ENCODE data around the gene TRAF3IP1. TPM values are rescaled to one million over a fixed set of nuclear protein-coding genes. Genes with fewer than 3 reads are reported as not detected.

TRAF3IP1 gene
- total and polyA plus RNA-seq, 2 of the 13 experiments (the other 11 are each of a cell fraction or from before 2014, with no cell fraction given) = 4.1 to 12.9 TPM

DNA sequence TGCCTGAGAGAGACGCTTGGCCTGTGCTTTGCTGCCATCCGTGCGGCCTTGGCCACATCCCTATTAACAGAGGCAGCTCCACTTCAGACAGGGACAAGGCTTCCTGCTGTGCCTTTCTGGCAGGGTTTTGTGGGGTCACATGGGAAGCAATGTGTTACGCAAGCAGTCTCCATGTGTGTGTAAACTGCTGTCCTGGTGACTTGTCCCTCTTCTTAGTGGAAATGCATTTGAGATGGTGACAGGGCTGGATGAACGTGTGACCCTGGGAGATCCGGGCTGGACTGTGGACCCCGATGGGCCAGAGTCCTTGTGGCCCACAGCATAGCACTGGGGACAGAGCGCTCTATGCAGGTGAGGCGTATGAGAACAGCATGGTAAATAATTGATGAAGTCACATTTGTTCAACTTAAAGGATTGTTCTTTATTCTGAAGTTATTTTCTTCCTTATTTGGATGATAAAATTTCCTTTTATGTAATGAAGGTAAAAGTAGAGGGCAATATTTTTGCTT, 129.6 kb downstream of the TRAF3IP1 start (continued):
- TF ChIP-seq, protein P1, sequence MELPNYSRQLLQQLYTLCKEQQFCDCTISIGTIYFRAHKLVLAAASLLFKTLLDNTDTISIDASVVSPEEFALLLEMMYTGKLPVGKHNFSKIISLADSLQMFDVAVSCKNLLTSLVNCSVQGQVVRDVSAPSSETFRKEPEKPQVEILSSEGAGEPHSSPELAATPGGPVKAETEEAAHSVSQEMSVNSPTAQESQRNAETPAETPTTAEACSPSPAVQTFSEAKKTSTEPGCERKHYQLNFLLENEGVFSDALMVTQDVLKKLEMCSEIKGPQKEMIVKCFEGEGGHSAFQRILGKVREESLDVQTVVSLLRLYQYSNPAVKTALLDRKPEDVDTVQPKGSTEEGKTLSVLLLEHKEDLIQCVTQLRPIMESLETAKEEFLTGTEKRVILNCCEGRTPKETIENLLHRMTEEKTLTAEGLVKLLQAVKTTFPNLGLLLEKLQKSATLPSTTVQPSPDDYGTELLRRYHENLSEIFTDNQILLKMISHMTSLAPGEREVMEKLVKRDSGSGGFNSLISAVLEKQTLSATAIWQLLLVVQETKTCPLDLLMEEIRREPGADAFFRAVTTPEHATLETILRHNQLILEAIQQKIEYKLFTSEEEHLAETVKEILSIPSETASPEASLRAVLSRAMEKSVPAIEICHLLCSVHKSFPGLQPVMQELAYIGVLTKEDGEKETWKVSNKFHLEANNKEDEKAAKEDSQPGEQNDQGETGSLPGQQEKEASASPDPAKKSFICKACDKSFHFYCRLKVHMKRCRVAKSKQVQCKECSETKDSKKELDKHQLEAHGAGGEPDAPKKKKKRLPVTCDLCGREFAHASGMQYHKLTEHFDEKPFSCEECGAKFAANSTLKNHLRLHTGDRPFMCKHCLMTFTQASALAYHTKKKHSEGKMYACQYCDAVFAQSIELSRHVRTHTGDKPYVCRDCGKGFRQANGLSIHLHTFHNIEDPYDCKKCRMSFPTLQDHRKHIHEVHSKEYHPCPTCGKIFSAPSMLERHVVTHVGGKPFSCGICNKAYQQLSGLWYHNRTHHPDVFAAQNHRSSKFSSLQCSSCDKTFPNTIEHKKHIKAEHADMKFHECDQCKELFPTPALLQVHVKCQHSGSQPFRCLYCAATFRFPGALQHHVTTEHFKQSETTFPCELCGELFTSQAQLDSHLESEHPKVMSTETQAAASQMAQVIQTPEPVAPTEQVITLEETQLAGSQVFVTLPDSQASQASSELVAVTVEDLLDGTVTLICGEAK (IDR thresholded peaks at IDR 0.05) = no peak
- TF ChIP-seq, protein P1 (CRISPR knock-in tag; IDR thresholded peaks at IDR 0.05) = peak; percentile 57; the same call in 1 of the 2 replicates
- TF ChIP-seq SAP130 (CRISPR knock-in tag; IDR thresholded peaks at IDR 0.05; ENCODE audit: low read depth) (peak; percentile 100), GLI4 (CRISPR knock-in tag; IDR thresholded peaks at IDR 0.05; ENCODE audit: borderline replicate concordance) (no peak), CAMTA2 (CRISPR knock-in tag; IDR thresholded peaks at IDR 0.05; ENCODE audit: borderline replicate concordance) (no peak), KAT8 (CRISPR knock-in tag; IDR thresholded peaks at IDR 0.05) (peak; percentile 93), SMYD3 (CRISPR knock-in tag; IDR thresholded peaks at IDR 0.05) (peak; percentile 92), MYNN (CRISPR knock-in tag; IDR thresholded peaks at IDR 0.05; ENCODE audit: low read depth) (0 out of 2 replicates have a peak, but pooled peaks have one; percentile 46)
- TF ChIP-seq, protein P2, sequence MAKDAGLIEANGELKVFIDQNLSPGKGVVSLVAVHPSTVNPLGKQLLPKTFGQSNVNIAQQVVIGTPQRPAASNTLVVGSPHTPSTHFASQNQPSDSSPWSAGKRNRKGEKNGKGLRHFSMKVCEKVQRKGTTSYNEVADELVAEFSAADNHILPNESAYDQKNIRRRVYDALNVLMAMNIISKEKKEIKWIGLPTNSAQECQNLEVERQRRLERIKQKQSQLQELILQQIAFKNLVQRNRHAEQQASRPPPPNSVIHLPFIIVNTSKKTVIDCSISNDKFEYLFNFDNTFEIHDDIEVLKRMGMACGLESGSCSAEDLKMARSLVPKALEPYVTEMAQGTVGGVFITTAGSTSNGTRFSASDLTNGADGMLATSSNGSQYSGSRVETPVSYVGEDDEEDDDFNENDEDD (CRISPR knock-in tag; IDR thresholded peaks at IDR 0.05; ENCODE audit: borderline replicate concordance) = peak; percentile 86; the same call in 1 of the 2 replicates
- TF ChIP-seq, protein P3, sequence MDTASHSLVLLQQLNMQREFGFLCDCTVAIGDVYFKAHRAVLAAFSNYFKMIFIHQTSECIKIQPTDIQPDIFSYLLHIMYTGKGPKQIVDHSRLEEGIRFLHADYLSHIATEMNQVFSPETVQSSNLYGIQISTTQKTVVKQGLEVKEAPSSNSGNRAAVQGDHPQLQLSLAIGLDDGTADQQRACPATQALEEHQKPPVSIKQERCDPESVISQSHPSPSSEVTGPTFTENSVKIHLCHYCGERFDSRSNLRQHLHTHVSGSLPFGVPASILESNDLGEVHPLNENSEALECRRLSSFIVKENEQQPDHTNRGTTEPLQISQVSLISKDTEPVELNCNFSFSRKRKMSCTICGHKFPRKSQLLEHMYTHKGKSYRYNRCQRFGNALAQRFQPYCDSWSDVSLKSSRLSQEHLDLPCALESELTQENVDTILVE (CRISPR knock-in tag; IDR thresholded peaks at IDR 0.05) = peak; percentile 95
- TF ChIP-seq, protein P4, sequence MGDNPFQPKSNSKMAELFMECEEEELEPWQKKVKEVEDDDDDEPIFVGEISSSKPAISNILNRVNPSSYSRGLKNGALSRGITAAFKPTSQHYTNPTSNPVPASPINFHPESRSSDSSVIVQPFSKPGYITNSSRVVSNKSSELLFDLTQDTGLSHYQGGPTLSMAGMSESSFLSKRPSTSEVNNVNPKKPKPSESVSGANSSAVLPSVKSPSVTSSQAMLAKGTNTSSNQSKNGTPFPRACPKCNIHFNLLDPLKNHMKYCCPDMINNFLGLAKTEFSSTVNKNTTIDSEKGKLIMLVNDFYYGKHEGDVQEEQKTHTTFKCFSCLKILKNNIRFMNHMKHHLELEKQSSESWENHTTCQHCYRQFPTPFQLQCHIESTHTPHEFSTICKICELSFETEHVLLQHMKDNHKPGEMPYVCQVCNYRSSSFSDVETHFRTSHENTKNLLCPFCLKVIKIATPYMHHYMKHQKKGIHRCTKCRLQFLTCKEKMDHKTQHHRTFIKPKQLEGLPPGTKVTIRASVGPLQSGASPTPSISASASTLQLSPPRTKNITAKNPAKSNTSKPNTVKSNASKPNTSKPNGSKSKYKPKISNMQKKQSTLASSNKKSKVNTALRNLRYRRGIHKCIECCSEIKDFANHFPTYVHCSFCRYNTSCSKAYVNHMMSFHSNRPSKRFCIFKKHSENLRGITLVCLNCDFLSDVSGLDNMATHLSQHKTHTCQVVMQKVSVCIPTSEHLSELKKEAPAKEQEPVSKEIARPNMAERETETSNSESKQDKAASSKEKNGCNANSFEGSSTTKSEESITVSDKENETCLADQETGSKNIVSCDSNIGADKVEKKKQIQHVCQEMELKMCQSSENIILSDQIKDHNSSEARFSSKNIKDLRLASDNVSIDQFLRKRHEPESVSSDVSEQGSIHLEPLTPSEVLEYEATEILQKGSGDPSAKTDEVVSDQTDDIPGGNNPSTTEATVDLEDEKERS (CRISPR knock-in tag; IDR thresholded peaks at IDR 0.05) = peak; percentile 99
- TF ChIP-seq, protein P5, sequence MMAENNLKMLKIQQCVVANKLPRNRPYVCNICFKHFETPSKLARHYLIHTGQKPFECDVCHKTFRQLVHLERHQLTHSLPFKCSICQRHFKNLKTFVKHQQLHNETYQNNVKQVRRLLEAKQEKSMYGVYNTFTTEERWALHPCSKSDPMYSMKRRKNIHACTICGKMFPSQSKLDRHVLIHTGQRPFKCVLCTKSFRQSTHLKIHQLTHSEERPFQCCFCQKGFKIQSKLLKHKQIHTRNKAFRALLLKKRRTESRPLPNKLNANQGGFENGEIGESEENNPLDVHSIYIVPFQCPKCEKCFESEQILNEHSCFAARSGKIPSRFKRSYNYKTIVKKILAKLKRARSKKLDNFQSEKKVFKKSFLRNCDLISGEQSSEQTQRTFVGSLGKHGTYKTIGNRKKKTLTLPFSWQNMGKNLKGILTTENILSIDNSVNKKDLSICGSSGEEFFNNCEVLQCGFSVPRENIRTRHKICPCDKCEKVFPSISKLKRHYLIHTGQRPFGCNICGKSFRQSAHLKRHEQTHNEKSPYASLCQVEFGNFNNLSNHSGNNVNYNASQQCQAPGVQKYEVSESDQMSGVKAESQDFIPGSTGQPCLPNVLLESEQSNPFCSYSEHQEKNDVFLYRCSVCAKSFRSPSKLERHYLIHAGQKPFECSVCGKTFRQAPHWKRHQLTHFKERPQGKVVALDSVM (CRISPR knock-in tag; IDR thresholded peaks at IDR 0.05) = 0 out of 2 replicates have a peak, but pooled peaks have one; percentile 28
